Measurements from ENCODE around the gene ZNF837. TPM values are rescaled to one million over a fixed set of nuclear protein-coding genes. Genes with fewer than 3 reads are reported as not detected.
A peak's percentile ranks its signal among the peaks of the same experiment; 100 is the strongest.
"Not testable (repeated sequence)": the region's sequence is repeated elsewhere in the genome, so short reads cannot be mapped to it uniquely, and the experiment has no call there.

ZNF837 gene
- total and polyA plus RNA-seq, 2 of the 4 experiments (the other 2 are of a cell fraction) = 0.54 to 1.2 TPM

- H3K56ac ChIP-seq (ENCODE audit: extremely low read depth, insufficient read depth, low read length); H3K18ac ChIP-seq (ENCODE audit: low read depth, low read length); H3K9me1 ChIP-seq (ENCODE audit: insufficient read depth, low read length); CTCF ChIA-PET; H2BK120ac ChIP-seq (ENCODE audit: low read depth, low read length); H3K36me3 ChIP-seq (ENCODE audit: control insufficient read depth, insufficient read depth, low read length); BruUV-seq (replicated peaks); H2BK15ac ChIP-seq (ENCODE audit: low read depth, low read length); H2AK5ac ChIP-seq (ENCODE audit: low read depth, low read length); in situ Hi-C loops (cut with MboI; ENCODE audit: low sequenced_read_pairs); H2AK9ac ChIP-seq (replicated peaks; ENCODE audit: low read depth, low read length, poor library complexity); H3K9me3 ChIP-seq (ENCODE audit: control insufficient read depth, insufficient read depth, low read length); intact Hi-C loops (cut with micrococcal nuclease); dilution Hi-C loops (cut with HindIII; ENCODE audit: low sequenced_read_pairs, unreplicated experiment); H2BK20ac ChIP-seq (ENCODE audit: low read depth, low read length); DNase-seq; H3K27me3 ChIP-seq (ENCODE audit: control insufficient read depth, insufficient read depth, low read length); H4K5ac ChIP-seq (ENCODE audit: low read depth, low read length); H4K91ac ChIP-seq (ENCODE audit: insufficient read depth, low read depth, low read length); H2BK5ac ChIP-seq (ENCODE audit: low read depth, low read length, poor library complexity, severe bottlenecking); H3K4me1 ChIP-seq (ENCODE audit: control insufficient read depth, insufficient read depth, low read length); H4K20me1 ChIP-seq (ENCODE audit: insufficient read depth, low read length): not testable (repeated sequence)
- H3K9ac ChIP-seq (ENCODE audit: low read depth, low read length) = peak overlapping the region; percentile 69
- ATAC-seq (ENCODE audit: low read depth) = peak; percentile 1; the same call in 1 of the 2 replicates
- H3K27ac ChIP-seq (ENCODE audit: insufficient read depth, low read length) = peak overlapping the region; percentile 57
- H4K8ac ChIP-seq (ENCODE audit: low read depth in 2 of 2, low read length in 2 of 2) = peak overlapping the region in 1 of 2 experiments; percentile 85; a peak in 3 of 4 replicates
- H3K79me1 ChIP-seq (ENCODE audit: low read depth in 1 of 2, low read length in 2 of 2) = peaks cover 12 to 51% of the 10 kb centered on the region in 2 experiments
- WGBS, 2 experiments (ENCODE audit: extremely low coverage in 2 of 2, insufficient read length in 1 of 2) = no CpG with 5 or more reads among the region's 12 CpGs
- peak overlapping the region; percentile 99 for H2AFZ ChIP-seq (replicated peaks; ENCODE audit: low read length, poor library complexity)
- H3K23ac ChIP-seq (ENCODE audit: low read depth, low read length) = peak overlapping the region; percentile 22; the same call in 1 of the 2 replicates
- POLR2A ChIA-PET (ENCODE audit: unreplicated experiment) = interaction anchor here (1.2 to 1.4 kb wide), 2 partner anchors 14 to 18 kb away, joined by 3 to 5 read pairs; partner anchors contain the start of gene ZNF497
- peak overlapping the region; percentile 72; the same call in 1 of the 2 replicates for H3K4ac ChIP-seq (ENCODE audit: low read depth, low read length)
- H3K14ac ChIP-seq (replicated peaks; ENCODE audit: low read depth, low read length) = peak overlapping the region; percentile 74
- peak overlapping the region; percentile 66 for H3K4me3 ChIP-seq (ENCODE audit: insufficient read depth, low read depth, low read length)
- H3K4me2 ChIP-seq (ENCODE audit: low read depth, low read length) = peak overlapping the region; percentile 40
These were observed 32.8 kb downstream of the ZNF837 start for GRCh38 chr19:58348080-58348479.

All from IMR-90 (cell line).